GM21360 (cell line): ENCODE measurements around the gene MTMR12.
"Not testable (repeated sequence)": the region's sequence is repeated elsewhere in the genome, so short reads cannot be mapped to it uniquely, and the experiment has no call there.

Experiments
- ATAC-seq: cut with Tn5 transposase; IDR thresholded peaks from one replicate; pipeline ENCODE4 v1.9.1; 2021; ENCODE audit warnings: mild to moderate bottlenecking, moderate library complexity; ENCODE audit not compliant: unreplicated experiment

MTMR12 gene

GRCh38 chr5:32233696-32234447, 78.9 kb downstream of the MTMR12 start:
- no peak for ATAC-seq

- ATAC-seq, result no peak
Observed at GRCh38 chr5:32233220-32233695, 79.5 kb downstream of the MTMR12 start.

- peak; percentile 85 for ATAC-seq
Observed at GRCh38 chr5:32232441-32233219, 80.1 kb downstream of the MTMR12 start.

- no peak for ATAC-seq
Observed at GRCh38 chr5:32231929-32232328, 80.8 kb downstream of the MTMR12 start.

GRCh38 chr5:32231241-32231640, 81.5 kb downstream of the MTMR12 start:
- no peak for ATAC-seq

GRCh38 chr5:32230356-32231099, 82.2 kb downstream of the MTMR12 start:
- ATAC-seq, result no peak

- ATAC-seq, result no peak
Observed at GRCh38 chr5:32229586-32229985, 83.2 kb downstream of the MTMR12 start.

GRCh38 chr5:32228816-32229215, 83.9 kb downstream of the MTMR12 start:
- no peak for ATAC-seq

GRCh38 chr5:32225445-32225844, 87.3 kb downstream of the MTMR12 start:
- ATAC-seq, result no peak

- ATAC-seq, result no peak
Observed at GRCh38 chr5:32223972-32224609, 88.6 kb downstream of the MTMR12 start.

GRCh38 chr5:32222723-32223470, 89.8 kb downstream of the MTMR12 start:
- no peak for ATAC-seq

GRCh38 chr5:32217886-32218396, 94.8 kb downstream of the MTMR12 start:
- ATAC-seq, result no peak

GRCh38 chr5:32214344-32214743, 98.4 kb downstream of the MTMR12 start:
- ATAC-seq, result not testable (repeated sequence)

- no peak for ATAC-seq
Observed at GRCh38 chr5:32210151-32210550, 102.6 kb downstream of the MTMR12 start.

GRCh38 chr5:32208837-32209236, 103.9 kb downstream of the MTMR12 start:
- ATAC-seq, result not testable (repeated sequence)

- no peak for ATAC-seq
Observed at GRCh38 chr5:32207355-32207634, 105.4 kb downstream of the MTMR12 start.

GRCh38 chr5:32206509-32207354, 106.0 kb downstream of the MTMR12 start:
- ATAC-seq, result no peak

GRCh38 chr5:32206053-32206452, 106.7 kb downstream of the MTMR12 start:
- ATAC-seq, result no peak

GRCh38 chr5:32202394-32202793, 110.3 kb downstream of the MTMR12 start:
- ATAC-seq, result no peak
